ENCODE measurements around the gene CCDC102A.

GRCh38 chr16:57570301-57571070 lies 34.1 kb upstream of the CCDC102A start:
- no peak for TF ChIP-seq POLR2A (IDR thresholded peaks at IDR 0.05)
- TF ChIP-seq CTCF (IDR thresholded peaks at IDR 0.05): no peak
- no peak for TF ChIP-seq POLR2AphosphoS5 (IDR thresholded peaks at IDR 0.05)

Data from upper lobe of left lung (tissue), 4 donors.